OCI-LY3 (cell line): ENCODE data around the gene KDSR.

Source experiments
- H2AFZ ChIP-seq: fragments of 200-600, 300-600 bp; shearing (Covaris generic); 2 replicates; pipeline ENCODE4 v1.6.0; 2014; ENCODE audit warnings: antibody characterized with exemption, low read depth, low read length
- H3K27ac ChIP-seq: fragments of 200-600, 300-600 bp; sonication (generic); 2 replicates; pipeline ENCODE4 v1.5.1; 2014; ENCODE audit warnings: mild to moderate bottlenecking, low read length, moderate library complexity, mixed read lengths
- H3K27me3 ChIP-seq: fragments of 200-600, 300-600 bp; sonication (generic); 2 replicates; pipeline ENCODE4 v1.6.1; 2014; ENCODE audit warnings: low read depth, low read length, mixed read lengths
- H3K36me3 ChIP-seq: fragments of 200-600, 300-600 bp; sonication (generic); replicated peaks from 2 replicates; pipeline ENCODE3; 2014; ENCODE audit warnings: low read depth, low read length, mixed read lengths
- H3K4me1 ChIP-seq: fragments of 300-600, 200-600 bp; sonication (generic); 2 replicates; pipeline ENCODE4 v1.6.1; 2014; ENCODE audit warnings: low read length, mixed read lengths
- H3K4me2 ChIP-seq: fragments of 200-600, 300-600 bp; sonication (generic); 2 replicates; pipeline ENCODE4 v1.6.1; 2014; ENCODE audit warnings: low read length, mixed read lengths
- H3K4me3 ChIP-seq: fragments of 300-600, 200-600 bp; sonication (generic); 2 replicates; pipeline ENCODE4 v1.5.1; 2014; ENCODE audit warnings: antibody characterized with exemption, mild to moderate bottlenecking, low read length, moderate library complexity
- H3K79me2 ChIP-seq: fragments of 300-600, 200-600 bp; shearing (Covaris generic); 2 replicates; pipeline ENCODE4 v1.6.1; 2014; ENCODE audit warnings: mild to moderate bottlenecking, low read length, mixed read lengths
- H3K9ac ChIP-seq: fragments of 300-600, 200-600 bp; shearing (Covaris generic); 2 replicates; pipeline ENCODE4 v1.6.0; 2014; ENCODE audit warnings: mild to moderate bottlenecking, low read length, moderate library complexity
- H3K9me3 ChIP-seq: fragments of 200-600, 300-600 bp; shearing (Covaris generic); 2 replicates; pipeline ENCODE4 v1.6.1; 2014; ENCODE audit warnings: low read length, mixed read lengths; ENCODE audit not compliant: insufficient read depth
- H4K20me1 ChIP-seq: fragments of 200-600, 300-600 bp; sonication (generic); 2 replicates; pipeline ENCODE4 v1.6.1; 2016; ENCODE audit warnings: low read length, mixed read lengths; ENCODE audit not compliant: insufficient read depth
- CTCF ChIP-seq: fragments of 200-600, 300-600 bp; sonication (generic); IDR thresholded peaks from 2 replicates; pipeline ENCODE4 v1.5.1; 2014; ENCODE audit warnings: antibody characterized with exemption, low read length, low read depth
- EZH2phosphoT487 ChIP-seq: fragments of 200-600 bp; shearing (Covaris generic); IDR thresholded peaks from 2 replicates; pipeline ENCODE4 v1.6.1; 2018; ENCODE audit warnings: antibody characterized with exemption, mixed run types, low read depth

Gene KDSR

GRCh38 chr18:63348508-63349136 is 18.4 kb downstream of the KDSR start:
- Histone ChIP-seq H3K4me1 (peaks cover 11% of the 10 kb centered on the region), H3K4me3 (peak overlapping the region; percentile 33; the same call in 1 of the 2 replicates), H4K20me1 (no peaks in the 10 kb centered on the region), H3K4me2 (peak overlapping the region; percentile 66), H3K27me3 (no peaks in the 10 kb centered on the region), H3K79me2 (no peaks in the 10 kb centered on the region), H3K36me3 (peaks cover 58% of the 10 kb centered on the region), H3K9ac (no peak overlapping the region), H3K9me3 (no peaks in the 10 kb centered on the region), H3K27ac (peak overlapping the region; percentile 59), H2AFZ (no peak overlapping the region)
- TF ChIP-seq EZH2phosphoT487 (no peak), CTCF (no peak)

- H3K9me3 ChIP-seq, result no peaks in the 10 kb centered on the region
- no peaks in the 10 kb centered on the region for H3K27me3 ChIP-seq
- no peak for TF ChIP-seq EZH2phosphoT487
- no peak for TF ChIP-seq CTCF
- no peak overlapping the region for H3K9ac ChIP-seq
- H2AFZ ChIP-seq, result no peak overlapping the region
- no peaks in the 10 kb centered on the region for H4K20me1 ChIP-seq
- H3K4me3 ChIP-seq, result no peak overlapping the region
- no peak overlapping the region for H3K4me2 ChIP-seq
- H3K36me3 ChIP-seq, result peaks cover 57% of the 10 kb centered on the region
- no peaks in the 10 kb centered on the region for H3K79me2 ChIP-seq
- no peak overlapping the region for H3K27ac ChIP-seq
- H3K4me1 ChIP-seq, result peaks cover 11% of the 10 kb centered on the region
Observed at GRCh38 chr18:63346480-63347183, 20.4 kb downstream of the KDSR start.

DNA sequence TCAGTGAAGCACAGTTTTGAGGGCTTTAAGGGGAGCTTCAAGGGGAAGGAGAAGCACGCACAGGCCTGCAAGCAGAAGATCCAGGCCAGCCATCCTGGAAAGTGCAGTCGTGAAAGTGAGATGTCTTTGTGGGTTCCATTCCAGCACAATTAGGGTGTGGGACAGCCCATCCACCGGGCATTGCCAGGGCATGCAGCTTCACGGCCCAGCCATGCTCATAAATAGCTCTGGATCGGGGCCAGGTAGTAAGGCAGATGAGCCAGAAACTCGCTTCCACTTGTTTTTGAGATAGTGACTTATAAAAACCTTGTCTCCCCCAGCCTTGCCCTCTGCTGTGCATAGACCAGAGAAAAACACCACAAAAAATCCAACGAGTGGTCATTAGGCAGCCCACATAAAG is 21.0 kb downstream of the KDSR start:
- Histone ChIP-seq H3K4me1 (peaks cover 11% of the 10 kb centered on the region), H3K79me2 (no peaks in the 10 kb centered on the region), H4K20me1 (no peaks in the 10 kb centered on the region), H3K9ac (no peak overlapping the region), H3K4me2 (no peak overlapping the region), H3K27ac (no peak overlapping the region), H3K9me3 (no peaks in the 10 kb centered on the region), H3K36me3 (peaks cover 57% of the 10 kb centered on the region), H2AFZ (no peak overlapping the region), H3K4me3 (no peak overlapping the region), H3K27me3 (no peaks in the 10 kb centered on the region)
- TF ChIP-seq CTCF, result no peak
- no peak for TF ChIP-seq EZH2phosphoT487

DNA sequence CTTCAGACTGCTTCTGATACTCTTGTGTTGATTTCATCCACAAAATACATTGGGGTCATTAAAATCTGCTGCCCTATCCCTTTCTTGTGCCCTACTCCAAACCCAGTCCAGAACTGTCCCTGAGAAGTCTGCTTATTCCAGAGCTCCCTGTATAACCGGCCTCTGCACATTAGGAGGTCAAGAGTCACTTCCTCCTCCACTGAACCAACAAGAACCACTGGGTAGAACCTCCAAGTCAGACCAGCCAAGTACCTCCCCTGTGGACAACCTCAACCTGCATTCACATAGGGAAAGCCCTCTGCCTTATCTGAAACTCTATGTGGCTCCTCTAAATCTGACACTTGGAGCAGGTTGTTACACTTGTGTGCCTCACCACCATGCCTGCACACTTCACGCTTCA is 22.1 kb downstream of the KDSR start:
- Histone ChIP-seq H3K4me2 (no peak overlapping the region), H3K36me3 (peaks cover 56% of the 10 kb centered on the region), H3K9me3 (no peaks in the 10 kb centered on the region), H3K4me3 (no peak overlapping the region), H3K27me3 (no peaks in the 10 kb centered on the region), H4K20me1 (no peaks in the 10 kb centered on the region), H2AFZ (no peak overlapping the region), H3K27ac (no peak overlapping the region), H3K79me2 (no peaks in the 10 kb centered on the region), H3K9ac (no peak overlapping the region), H3K4me1 (peaks cover 19% of the 10 kb centered on the region)
- no peak for TF ChIP-seq EZH2phosphoT487
- TF ChIP-seq CTCF, result no peak
